GM21786 (cell line): ENCODE measurements around the gene OMA1.

Experiments
- ATAC-seq: cut with Tn5 transposase; IDR thresholded peaks from one replicate; pipeline ENCODE4 v1.9.1; 2021; ENCODE audit not compliant: unreplicated experiment

Gene OMA1

DNA sequence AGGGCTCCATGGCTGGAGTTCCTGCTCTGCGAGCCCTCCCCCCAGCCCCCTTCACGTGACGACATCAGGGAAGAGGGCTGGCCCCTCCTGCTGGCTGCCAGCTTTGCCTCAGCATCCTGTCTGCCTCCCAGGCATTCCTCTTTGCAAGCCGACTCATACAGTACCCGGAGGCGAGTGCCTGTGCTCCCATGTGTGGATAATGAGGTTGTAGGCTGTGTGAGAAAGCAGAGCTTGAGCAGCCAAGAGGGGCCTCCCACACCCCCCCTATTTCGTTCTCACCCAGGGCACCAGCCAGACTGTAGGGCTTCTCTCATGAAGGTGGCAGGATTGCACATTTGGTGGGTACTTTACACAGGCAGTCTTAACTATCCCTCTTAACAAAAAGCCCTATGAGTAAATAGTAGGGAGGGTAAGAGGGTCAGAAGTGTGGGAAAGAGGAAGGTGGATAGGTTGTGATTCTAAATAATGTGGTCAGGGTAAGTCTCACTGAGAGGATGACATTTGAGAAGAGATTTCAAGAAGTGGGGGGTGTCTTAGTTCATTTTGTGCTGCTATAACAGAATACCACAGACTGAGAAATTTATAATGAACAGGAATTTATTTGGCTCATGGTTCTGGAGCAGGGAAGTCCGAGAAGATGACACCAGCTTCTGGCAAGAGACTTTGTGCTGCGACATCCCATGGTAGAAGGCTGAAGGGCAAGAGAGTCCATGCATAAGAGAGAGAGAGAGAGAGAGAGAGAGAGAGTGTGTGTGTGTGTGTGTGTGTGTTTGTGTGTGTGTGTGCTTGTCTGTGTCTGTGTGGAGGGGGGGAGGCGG is 113.5 kb downstream of the OMA1 start:
- ATAC-seq = no peak

DNA sequence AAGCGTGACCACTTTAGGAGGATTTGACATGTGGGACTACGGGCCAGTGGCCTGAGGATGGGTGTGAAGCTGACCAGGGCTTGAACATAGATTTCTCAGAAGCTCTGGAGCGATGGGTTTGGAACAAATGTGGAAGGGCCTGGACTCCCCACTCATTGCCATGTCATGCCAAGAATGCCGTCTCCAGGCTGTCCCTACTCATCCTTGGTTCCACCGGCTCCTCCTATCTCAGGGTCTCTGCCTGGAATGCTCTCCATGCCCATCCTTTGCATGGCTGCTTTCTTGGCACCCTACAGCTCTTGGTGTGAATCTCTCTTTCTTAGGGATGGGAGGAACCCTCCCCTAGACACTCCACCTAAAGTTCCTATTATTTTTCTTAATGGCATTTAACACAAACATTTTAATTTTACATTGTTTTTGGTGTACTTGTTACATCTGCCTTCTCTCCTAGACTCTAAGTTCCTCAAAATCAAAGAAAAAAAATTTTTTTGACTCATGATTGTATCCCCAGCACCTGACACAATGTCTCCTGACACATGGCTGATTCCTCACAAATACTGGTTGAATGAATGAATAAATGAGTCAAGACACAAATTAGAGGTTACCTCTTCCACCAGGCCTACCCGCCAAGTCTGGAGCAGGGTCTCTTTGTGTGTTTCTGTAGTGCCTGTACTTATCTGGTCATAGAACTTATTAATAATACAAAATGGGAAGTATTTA is 114.5 kb downstream of the OMA1 start:
- no peak for ATAC-seq
